ENCODE measurements around the gene ACOT13.

ACOT13 gene

DNA sequence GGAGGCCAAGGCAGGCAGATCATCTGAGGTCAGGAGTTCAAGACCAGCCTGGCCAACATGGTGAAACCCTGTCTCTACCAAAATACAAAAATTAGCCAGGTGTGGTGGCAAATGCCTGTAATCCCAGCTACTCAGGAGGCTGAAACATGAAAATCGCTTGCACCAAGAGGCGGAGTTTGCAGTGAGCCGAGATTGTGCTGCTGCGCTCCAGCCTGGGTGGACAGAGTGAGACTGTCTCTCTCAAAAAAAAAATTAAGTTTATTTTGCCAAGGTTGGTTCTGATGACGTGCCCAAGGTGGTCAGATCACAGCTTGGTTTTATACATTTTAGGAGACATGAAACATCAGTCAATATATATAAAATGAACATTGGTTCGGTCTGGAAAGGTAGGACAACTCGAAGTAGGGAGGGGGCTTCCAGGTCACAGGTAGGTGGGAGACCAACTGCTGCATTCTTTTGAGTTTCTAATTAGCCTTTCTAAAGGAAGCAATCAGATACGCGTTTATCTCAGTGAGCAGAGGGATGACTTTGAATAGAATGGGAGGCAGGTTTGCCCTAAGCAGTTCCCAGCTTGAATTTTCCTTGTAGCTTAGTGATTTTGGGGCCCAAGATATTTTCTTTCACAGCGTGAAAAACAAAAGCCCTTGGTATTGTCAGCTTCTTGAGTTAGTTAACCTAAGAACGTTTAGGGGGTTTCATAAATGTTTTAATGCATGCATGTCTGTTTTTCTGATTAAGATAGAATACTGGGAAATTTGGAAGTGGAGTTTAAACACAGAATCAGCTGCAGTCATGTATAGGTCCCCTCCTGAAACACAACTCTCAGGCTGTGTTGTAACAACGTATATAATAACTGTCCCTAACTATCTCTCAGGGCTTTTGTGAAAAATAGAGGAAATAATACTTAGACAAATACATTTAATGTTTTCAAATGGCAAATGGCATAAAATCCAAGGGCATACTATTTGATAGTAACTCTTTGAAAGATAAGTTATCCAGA, 16.7 kb downstream of the ACOT13 start:
- no peaks in the 10 kb centered on the region for H3K79me2 ChIP-seq (ENCODE audit: insufficient read depth, low read length)
- H3K27ac ChIP-seq (ENCODE audit: low read depth, low read length), result no peak overlapping the region
- H4K20me1 ChIP-seq (ENCODE audit: low read depth, low read length), result no peaks in the 10 kb centered on the region
- no peaks in the 10 kb centered on the region for H3K9me2 ChIP-seq (replicated peaks; ENCODE audit: insufficient read depth, low read length)
- H2AFZ ChIP-seq (ENCODE audit: low read depth, low read length, severe bottlenecking), result no peak overlapping the region
- H3K4me2 ChIP-seq (ENCODE audit: low read depth, low read length, poor library complexity, severe bottlenecking), result no peak overlapping the region
- no peaks in the 10 kb centered on the region for H3K27me3 ChIP-seq (ENCODE audit: low read length)
- no peaks in the 10 kb centered on the region for H3K9me3 ChIP-seq (ENCODE audit: insufficient read depth, low read length)
- no peak for TF ChIP-seq EZH2phosphoT487 (conservative IDR thresholded peaks at IDR 0.05; ENCODE audit: low read length)
- TF ChIP-seq, protein P1, sequence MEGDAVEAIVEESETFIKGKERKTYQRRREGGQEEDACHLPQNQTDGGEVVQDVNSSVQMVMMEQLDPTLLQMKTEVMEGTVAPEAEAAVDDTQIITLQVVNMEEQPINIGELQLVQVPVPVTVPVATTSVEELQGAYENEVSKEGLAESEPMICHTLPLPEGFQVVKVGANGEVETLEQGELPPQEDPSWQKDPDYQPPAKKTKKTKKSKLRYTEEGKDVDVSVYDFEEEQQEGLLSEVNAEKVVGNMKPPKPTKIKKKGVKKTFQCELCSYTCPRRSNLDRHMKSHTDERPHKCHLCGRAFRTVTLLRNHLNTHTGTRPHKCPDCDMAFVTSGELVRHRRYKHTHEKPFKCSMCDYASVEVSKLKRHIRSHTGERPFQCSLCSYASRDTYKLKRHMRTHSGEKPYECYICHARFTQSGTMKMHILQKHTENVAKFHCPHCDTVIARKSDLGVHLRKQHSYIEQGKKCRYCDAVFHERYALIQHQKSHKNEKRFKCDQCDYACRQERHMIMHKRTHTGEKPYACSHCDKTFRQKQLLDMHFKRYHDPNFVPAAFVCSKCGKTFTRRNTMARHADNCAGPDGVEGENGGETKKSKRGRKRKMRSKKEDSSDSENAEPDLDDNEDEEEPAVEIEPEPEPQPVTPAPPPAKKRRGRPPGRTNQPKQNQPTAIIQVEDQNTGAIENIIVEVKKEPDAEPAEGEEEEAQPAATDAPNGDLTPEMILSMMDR (IDR thresholded peaks at IDR 0.05; ENCODE audit: insufficient read depth, low read length, poor library complexity, severe bottlenecking), result no peak
- H3K9ac ChIP-seq (ENCODE audit: low read length), result no peak overlapping the region
- H3F3A ChIP-seq (ENCODE audit: insufficient read depth), result no peaks in the 10 kb centered on the region
- H3K36me3 ChIP-seq (ENCODE audit: low read length), result no peaks in the 10 kb centered on the region
- no peak overlapping the region for H3K4me3 ChIP-seq (ENCODE audit: insufficient read depth, low read length, poor library complexity, severe bottlenecking)

DNA sequence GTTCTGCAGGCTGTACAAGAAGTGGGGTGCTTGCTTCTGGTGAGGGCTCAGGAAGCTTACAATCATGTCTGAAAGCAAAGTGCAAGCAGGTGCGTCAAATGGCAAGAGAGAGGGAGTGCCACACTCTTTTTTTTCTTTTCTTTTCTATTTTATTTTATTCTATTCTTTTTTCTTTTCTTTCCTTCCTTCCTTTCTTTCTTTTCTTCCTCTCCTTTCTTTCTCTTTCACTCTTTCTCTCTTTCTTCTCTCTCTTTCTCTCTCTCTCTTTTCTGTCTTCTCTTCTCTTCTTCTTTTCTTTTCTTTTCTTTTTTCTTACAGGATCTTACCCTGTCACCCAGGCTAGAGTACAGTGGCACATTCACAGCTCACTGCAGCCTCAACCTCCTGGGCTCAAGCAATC, 19.5 kb downstream of the ACOT13 start:
- Histone ChIP-seq H3K9ac (ENCODE audit: low read length) (no peak overlapping the region), H2AFZ (ENCODE audit: low read depth, low read length, severe bottlenecking) (no peak overlapping the region), H3K4me3 (ENCODE audit: insufficient read depth, low read length, poor library complexity, severe bottlenecking) (no peak overlapping the region), H3K27ac (ENCODE audit: low read depth, low read length) (no peak overlapping the region), H3K4me2 (ENCODE audit: low read depth, low read length, poor library complexity, severe bottlenecking) (no peak overlapping the region), H3K79me2 (ENCODE audit: insufficient read depth, low read length) (no peaks in the 10 kb centered on the region), H3K36me3 (ENCODE audit: low read length) (no peaks in the 10 kb centered on the region), H4K20me1 (ENCODE audit: low read depth, low read length) (no peaks in the 10 kb centered on the region), H3K27me3 (ENCODE audit: low read length) (no peaks in the 10 kb centered on the region), H3K9me2 (replicated peaks; ENCODE audit: insufficient read depth, low read length) (no peaks in the 10 kb centered on the region), H3K9me3 (ENCODE audit: insufficient read depth, low read length) (no peaks in the 10 kb centered on the region), H3F3A (ENCODE audit: insufficient read depth) (no peaks in the 10 kb centered on the region)
- TF ChIP-seq, protein P1 (IDR thresholded peaks at IDR 0.05; ENCODE audit: insufficient read depth, low read length, poor library complexity, severe bottlenecking), result no peak
- no peak for TF ChIP-seq EZH2phosphoT487 (conservative IDR thresholded peaks at IDR 0.05; ENCODE audit: low read length)

DNA sequence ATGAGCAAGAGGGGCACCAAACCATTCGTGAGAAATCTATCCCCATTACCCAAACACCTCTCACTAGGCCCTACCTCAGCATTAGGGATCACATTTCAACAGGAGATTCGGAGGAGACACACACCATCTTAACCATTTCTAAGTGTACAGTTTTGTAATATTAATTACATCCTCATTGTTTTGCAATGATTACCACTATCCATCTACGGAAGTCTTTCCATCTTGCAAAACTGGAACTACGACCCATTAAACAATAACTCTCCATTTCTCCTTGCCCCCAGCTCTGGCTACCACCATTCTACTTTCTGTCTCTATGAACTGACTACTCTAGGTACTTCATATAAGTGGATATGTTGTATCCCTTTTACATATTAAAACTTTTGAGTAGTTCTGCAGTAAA, 20.1 kb downstream of the ACOT13 start:
- no peak overlapping the region for H3K4me3 ChIP-seq (ENCODE audit: insufficient read depth, low read length, poor library complexity, severe bottlenecking)
- H3K79me2 ChIP-seq (ENCODE audit: insufficient read depth, low read length), result no peaks in the 10 kb centered on the region
- no peaks in the 10 kb centered on the region for H3F3A ChIP-seq (ENCODE audit: insufficient read depth)
- no peak overlapping the region for H3K9ac ChIP-seq (ENCODE audit: low read length)
- H3K9me3 ChIP-seq (ENCODE audit: insufficient read depth, low read length), result no peaks in the 10 kb centered on the region
- H3K27me3 ChIP-seq (ENCODE audit: low read length), result no peaks in the 10 kb centered on the region
- no peak overlapping the region for H2AFZ ChIP-seq (ENCODE audit: low read depth, low read length, severe bottlenecking)
- no peaks in the 10 kb centered on the region for H3K36me3 ChIP-seq (ENCODE audit: low read length)
- no peaks in the 10 kb centered on the region for H3K9me2 ChIP-seq (replicated peaks; ENCODE audit: insufficient read depth, low read length)
- no peaks in the 10 kb centered on the region for H4K20me1 ChIP-seq (ENCODE audit: low read depth, low read length)
- no peak overlapping the region for H3K4me2 ChIP-seq (ENCODE audit: low read depth, low read length, poor library complexity, severe bottlenecking)
- no peak for TF ChIP-seq EZH2phosphoT487 (conservative IDR thresholded peaks at IDR 0.05; ENCODE audit: low read length)
- TF ChIP-seq, protein P1 (IDR thresholded peaks at IDR 0.05; ENCODE audit: insufficient read depth, low read length, poor library complexity, severe bottlenecking), result no peak
- no peak overlapping the region for H3K27ac ChIP-seq (ENCODE audit: low read depth, low read length)
